GM18505 (cell line): ENCODE data around the gene DUSP8.

ENCODE experiments used
- ATAC-seq: cut with Tn5 transposase; IDR thresholded peaks from one replicate; pipeline ENCODE4 v1.9.1; 2021; ENCODE audit not compliant: unreplicated experiment
- POLR2A ChIP-seq: IDR thresholded peaks from 4 replicates; pipeline ENCODE4 v1.6.1; 2011; ENCODE audit warnings: borderline replicate concordance; ENCODE audit not compliant: insufficient read depth, insufficient read length; ENCODE audit errors: extremely low read depth

DUSP8 gene

GRCh38 chr11:1546077-1546535 is 26.0 kb downstream of the DUSP8 start:
- TF ChIP-seq POLR2A: no peak
- no peak for ATAC-seq

- ATAC-seq: no peak
- no peak for TF ChIP-seq POLR2A
Observed at GRCh38 chr11:1545432-1545831, 26.6 kb downstream of the DUSP8 start.

- ATAC-seq: no peak
- no peak for TF ChIP-seq POLR2A
Observed at GRCh38 chr11:1544536-1544935, 27.5 kb downstream of the DUSP8 start.

GRCh38 chr11:1543606-1544263 is 28.3 kb downstream of the DUSP8 start:
- no peak for ATAC-seq
- TF ChIP-seq POLR2A: no peak

GRCh38 chr11:1542267-1542666 is 29.8 kb downstream of the DUSP8 start:
- TF ChIP-seq POLR2A: no peak
- ATAC-seq: no peak

GRCh38 chr11:1541474-1542204 is 30.4 kb downstream of the DUSP8 start:
- ATAC-seq: no peak
- no peak for TF ChIP-seq POLR2A

- TF ChIP-seq POLR2A: no peak
- no peak for ATAC-seq
Observed at GRCh38 chr11:1540074-1540473, 32.0 kb downstream of the DUSP8 start.

GRCh38 chr11:1538153-1538552 is 33.9 kb downstream of the DUSP8 start:
- no peak for TF ChIP-seq POLR2A
- no peak for ATAC-seq

GRCh38 chr11:1536065-1536843 is 35.8 kb downstream of the DUSP8 start:
- no peak for TF ChIP-seq POLR2A
- ATAC-seq: no peak

- no peak for TF ChIP-seq POLR2A
Observed at GRCh38 chr11:1534682-1535081, 37.4 kb downstream of the DUSP8 start.

GRCh38 chr11:1534171-1534570 is 37.9 kb downstream of the DUSP8 start:
- ATAC-seq: no peak
- no peak for TF ChIP-seq POLR2A

More at GRCh38 chr11:1534682-1535081, 37.4 kb downstream of the DUSP8 start:
- no peak for ATAC-seq

- TF ChIP-seq POLR2A: no peak
- no peak for ATAC-seq
Observed at GRCh38 chr11:1533342-1533725, 38.7 kb downstream of the DUSP8 start.

GRCh38 chr11:1532606-1533341 is 39.3 kb downstream of the DUSP8 start:
- no peak for ATAC-seq
- TF ChIP-seq POLR2A: no peak
